Measurements from ENCODE around the gene RIF1.

The RIF1 gene

DNA sequence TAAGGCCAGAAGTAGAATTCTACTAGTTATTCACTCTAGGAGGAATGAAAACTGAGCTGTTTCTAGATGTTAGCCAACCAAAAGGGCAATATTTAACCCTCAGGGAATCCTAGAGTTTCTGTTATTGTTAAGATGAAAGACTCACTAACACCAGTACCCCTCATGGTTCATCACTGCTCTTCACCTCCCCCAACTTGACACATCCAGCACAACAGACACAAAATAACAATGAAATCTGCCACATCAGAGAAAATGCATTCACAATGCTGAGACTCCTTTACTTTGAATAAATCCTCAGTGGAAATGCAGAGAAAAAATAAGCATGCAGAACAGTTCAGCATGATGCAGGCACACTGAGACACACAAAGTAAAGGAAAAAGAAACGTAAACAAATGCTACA, 111.3 kb downstream of the RIF1 start:
- DNase-seq = no peak

DNA sequence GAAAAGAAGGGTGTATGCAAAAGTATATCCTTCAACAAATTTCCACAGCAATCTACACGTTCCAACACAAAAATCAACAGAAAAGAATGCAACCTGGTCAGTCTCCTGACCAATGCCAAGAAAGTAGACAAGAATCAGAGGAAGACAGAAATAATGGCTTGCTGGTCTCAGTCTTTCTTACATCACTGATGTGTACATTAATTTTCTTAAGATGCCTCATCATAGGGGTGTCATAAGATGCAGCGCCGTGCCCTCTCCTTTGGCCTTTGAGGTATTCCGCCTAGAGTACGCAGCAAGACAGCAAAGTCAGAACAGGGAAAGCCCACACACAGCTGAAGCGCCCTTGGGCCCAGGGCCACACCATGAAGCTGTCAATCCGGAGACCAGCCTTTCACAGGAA, 112.9 kb downstream of the RIF1 start:
- no peak for DNase-seq

DNA sequence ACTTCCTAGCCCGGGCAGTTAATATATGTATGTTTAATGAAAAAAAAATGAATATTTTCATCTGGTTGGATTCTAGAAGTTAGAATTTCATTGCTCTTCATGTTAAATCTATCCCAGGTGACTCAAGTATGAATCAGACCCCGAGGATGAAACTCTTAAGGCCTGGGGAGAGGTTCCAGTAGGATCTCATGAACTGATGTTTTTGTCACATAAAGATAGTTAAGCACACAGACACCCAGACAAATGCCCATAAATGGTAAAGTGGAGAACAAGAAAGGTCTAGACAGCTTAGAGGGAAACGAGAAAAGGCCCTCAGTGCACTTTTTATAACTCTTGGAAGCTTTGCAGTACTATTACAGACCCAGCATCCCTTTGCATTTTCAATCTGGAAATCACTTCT, 114.1 kb downstream of the RIF1 start:
- no peak for DNase-seq

DNA sequence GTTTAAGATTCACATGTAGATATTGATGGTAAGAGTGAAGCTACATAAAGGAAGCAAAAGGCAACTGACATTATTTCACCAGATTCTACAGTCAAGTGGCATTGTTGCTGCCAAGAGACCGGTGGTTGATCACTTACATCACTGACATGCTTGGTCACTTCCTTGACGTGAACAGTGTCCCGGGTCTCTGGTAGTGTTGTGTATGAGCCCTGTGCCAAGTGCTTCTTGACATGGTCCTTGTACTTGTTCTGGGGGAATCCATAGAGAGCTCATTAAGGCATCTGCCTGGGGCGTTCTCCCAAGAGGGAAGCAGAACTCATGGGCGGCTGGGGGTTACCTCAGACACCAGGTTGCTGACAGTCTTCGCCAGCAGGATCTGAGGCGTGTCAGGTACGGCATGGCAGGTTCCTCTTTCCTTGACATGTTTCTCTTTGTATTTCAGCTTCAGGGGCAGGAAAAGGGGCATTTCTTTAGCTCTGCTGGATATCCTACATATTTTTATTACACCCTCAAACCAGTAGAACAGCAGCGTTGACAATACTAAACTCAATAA, 116.2 kb downstream of the RIF1 start:
- no peak for DNase-seq

DNA sequence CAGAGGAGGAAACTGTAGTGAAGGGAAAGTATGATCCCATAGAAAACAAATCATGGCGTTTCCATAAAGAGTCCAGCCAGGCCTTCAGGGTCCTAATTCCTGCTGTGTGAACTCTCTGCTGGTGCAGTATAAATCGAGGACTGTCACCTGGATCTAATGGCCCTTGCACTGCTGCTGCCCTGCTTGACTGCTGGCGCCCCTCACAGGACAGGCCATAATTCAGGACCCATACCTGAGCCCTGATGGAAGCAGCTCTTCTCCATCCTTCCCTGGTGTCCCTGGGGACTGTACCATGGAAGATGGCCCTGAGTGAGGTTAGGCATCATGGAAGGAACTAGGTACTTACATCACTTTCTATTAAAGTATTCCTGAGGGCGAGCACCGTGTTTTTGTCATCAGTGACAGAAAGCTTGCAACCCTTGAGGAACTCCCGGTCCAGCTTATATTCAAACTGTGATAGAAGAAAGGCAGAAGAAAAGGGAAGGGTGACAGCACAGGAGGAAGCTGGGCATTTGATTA, 116.9 kb downstream of the RIF1 start:
- no peak for DNase-seq

Data from central memory CD4-positive, alpha-beta T cell (primary cell).